ENCODE data around the gene MAMDC4.
A peak's percentile ranks its signal among the peaks of the same experiment; 100 is the strongest.

The MAMDC4 gene

GRCh38 chr9:136806067-136806466 is 46.1 kb upstream of the MAMDC4 start:
- no peak for TF ChIP-seq CTCF (IDR thresholded peaks at IDR 0.05; ENCODE audit: insufficient read depth, low read length, poor library complexity, severe bottlenecking)
- H3K36me3 ChIP-seq (ENCODE audit: control insufficient read depth, insufficient read depth, low read length): no peaks in the 10 kb centered on the region; the same call in none of the 2 replicates
- DNase-seq (ENCODE audit: extremely low read depth, insufficient read length): no peak
- H3K27me3 ChIP-seq (replicated peaks; ENCODE audit: control insufficient read depth, insufficient read depth, low read length): no peaks in the 10 kb centered on the region
- H3K4me3 ChIP-seq (replicated peaks; ENCODE audit: low read depth, low read length): no peak overlapping the region

- Histone ChIP-seq H3K4me3 (replicated peaks; ENCODE audit: low read depth, low read length) (peak overlapping the region; percentile 74), H3K27me3 (replicated peaks; ENCODE audit: control insufficient read depth, insufficient read depth, low read length) (no peaks in the 10 kb centered on the region), H3K36me3 (ENCODE audit: control insufficient read depth, insufficient read depth, low read length) (no peaks in the 10 kb centered on the region; the same call in none of the 2 replicates)
- TF ChIP-seq CTCF (IDR thresholded peaks at IDR 0.05; ENCODE audit: insufficient read depth, low read length, poor library complexity, severe bottlenecking): no peak
- DNase-seq (ENCODE audit: extremely low read depth, insufficient read length): no peak
These were observed 45.4 kb upstream of the MAMDC4 start for GRCh38 chr9:136806631-136807201.

- Histone ChIP-seq H3K27me3 (replicated peaks; ENCODE audit: control insufficient read depth, insufficient read depth, low read length) (no peaks in the 10 kb centered on the region), H3K4me3 (replicated peaks; ENCODE audit: low read depth, low read length) (peak within 1 kb of the TSS; percentile 91), H3K36me3 (ENCODE audit: control insufficient read depth, insufficient read depth, low read length) (peaks cover under 1% of the 10 kb centered on the region)
- DNase-seq (ENCODE audit: extremely low read depth, insufficient read length): peak; percentile 90
- no peak for TF ChIP-seq CTCF (IDR thresholded peaks at IDR 0.05; ENCODE audit: insufficient read depth, low read length, poor library complexity, severe bottlenecking)
These were observed 44.7 kb upstream of the MAMDC4 start, which contains the start of gene RABL6 for GRCh38 chr9:136807281-136808074. Gene RABL6, plus strand, starts transcription at chr9:136807948. Its CDS starts 249 bp downstream, at chr9:136808197.

- Histone ChIP-seq H3K36me3 (ENCODE audit: control insufficient read depth, insufficient read depth, low read length) (peaks cover 4% of the 10 kb centered on the region), H3K4me3 (replicated peaks; ENCODE audit: low read depth, low read length) (peak overlapping the region; percentile 91), H3K27me3 (replicated peaks; ENCODE audit: control insufficient read depth, insufficient read depth, low read length) (no peaks in the 10 kb centered on the region)
- DNase-seq (ENCODE audit: extremely low read depth, insufficient read length): peak; percentile 69
- no peak for TF ChIP-seq CTCF (IDR thresholded peaks at IDR 0.05; ENCODE audit: insufficient read depth, low read length, poor library complexity, severe bottlenecking)
These were observed 43.9 kb upstream of the MAMDC4 start for GRCh38 chr9:136808075-136808805.

GRCh38 chr9:136808806-136809158 is 43.4 kb upstream of the MAMDC4 start:
- DNase-seq (ENCODE audit: extremely low read depth, insufficient read length): no peak
- Histone ChIP-seq H3K27me3 (replicated peaks; ENCODE audit: control insufficient read depth, insufficient read depth, low read length) (no peaks in the 10 kb centered on the region), H3K36me3 (ENCODE audit: control insufficient read depth, insufficient read depth, low read length) (peaks cover 4% of the 10 kb centered on the region), H3K4me3 (replicated peaks; ENCODE audit: low read depth, low read length) (peak overlapping the region; percentile 91)
- TF ChIP-seq CTCF (IDR thresholded peaks at IDR 0.05; ENCODE audit: insufficient read depth, low read length, poor library complexity, severe bottlenecking): no peak

Measured in GM06990 (cell line).